ENCODE measurements around the gene NAP1L4.

NAP1L4 gene

GRCh38 chr11:2904153-2905052 is 87.7 kb downstream of the NAP1L4 start:
- DNase-seq (ENCODE audit: low read depth), result no peak

DNA sequence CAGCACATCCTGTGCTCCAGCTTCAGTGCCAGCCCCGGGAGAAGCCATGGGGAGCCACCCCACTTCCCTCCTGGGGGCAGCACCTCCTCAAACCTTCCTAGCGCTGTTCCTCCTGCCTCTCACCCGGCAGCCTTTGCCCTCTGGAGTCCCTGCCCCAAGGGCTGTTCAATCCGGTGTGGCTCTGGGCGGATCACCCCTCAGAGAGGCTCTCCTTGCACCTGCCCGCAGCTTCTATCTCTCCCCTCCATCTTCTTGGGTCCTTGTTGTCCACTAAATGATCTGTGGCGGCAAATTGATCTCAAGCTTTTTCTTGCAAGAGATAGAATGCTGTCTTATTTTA is 88.5 kb downstream of the NAP1L4 start:
- DNase-seq (ENCODE audit: low read depth), result no peak

- DNase-seq (ENCODE audit: low read depth), result no peak
Measured at GRCh38 chr11:2902784-2903671, 89.1 kb downstream of the NAP1L4 start.

DNA sequence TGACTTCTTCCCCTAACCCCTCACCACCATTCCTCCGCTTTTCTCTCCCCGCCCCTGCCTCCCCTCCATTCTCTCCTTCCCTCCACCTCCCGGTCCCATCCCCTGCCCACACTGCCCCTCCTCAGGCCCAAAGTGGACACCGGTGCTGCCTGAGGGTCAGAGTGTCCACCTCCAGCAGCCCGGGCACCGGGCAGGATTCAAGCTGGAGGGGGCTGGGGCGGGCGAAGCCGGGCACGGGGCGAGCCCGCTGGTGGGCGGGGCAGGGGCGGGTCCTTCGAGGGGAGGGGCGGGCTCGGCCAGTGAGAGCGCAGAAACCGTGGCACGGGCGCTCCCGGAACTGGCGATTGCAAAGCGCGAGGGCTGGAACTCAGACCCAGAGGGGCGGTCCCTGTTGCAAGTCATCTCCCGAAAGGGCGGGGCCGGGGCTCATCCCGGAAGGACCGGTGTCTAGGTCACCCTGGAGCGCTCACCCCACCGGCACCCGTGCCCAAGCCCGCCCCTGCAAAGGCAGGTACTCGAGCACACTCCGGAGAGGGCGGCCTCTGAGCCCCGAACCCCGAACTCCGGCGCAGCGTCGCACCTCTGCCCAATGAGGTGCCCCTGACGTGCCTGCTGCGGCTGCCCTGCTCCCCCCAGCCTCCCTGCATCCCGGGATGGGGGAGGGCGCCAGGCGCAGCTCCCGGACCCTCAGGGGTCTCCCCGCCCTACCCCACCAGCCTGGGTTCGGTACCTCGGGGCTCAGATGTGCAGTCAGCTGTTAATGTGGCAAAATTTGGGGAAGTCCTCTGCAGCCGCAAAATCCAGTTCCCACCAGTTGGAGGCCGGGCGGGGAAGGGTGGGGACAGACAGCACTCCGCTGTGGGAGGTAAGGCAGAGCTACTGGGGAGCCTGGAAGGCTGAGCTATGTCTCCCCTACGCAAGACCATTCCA is 90.0 kb downstream of the NAP1L4 start:
- peak; percentile 81 for DNase-seq (ENCODE audit: low read depth)

DNA sequence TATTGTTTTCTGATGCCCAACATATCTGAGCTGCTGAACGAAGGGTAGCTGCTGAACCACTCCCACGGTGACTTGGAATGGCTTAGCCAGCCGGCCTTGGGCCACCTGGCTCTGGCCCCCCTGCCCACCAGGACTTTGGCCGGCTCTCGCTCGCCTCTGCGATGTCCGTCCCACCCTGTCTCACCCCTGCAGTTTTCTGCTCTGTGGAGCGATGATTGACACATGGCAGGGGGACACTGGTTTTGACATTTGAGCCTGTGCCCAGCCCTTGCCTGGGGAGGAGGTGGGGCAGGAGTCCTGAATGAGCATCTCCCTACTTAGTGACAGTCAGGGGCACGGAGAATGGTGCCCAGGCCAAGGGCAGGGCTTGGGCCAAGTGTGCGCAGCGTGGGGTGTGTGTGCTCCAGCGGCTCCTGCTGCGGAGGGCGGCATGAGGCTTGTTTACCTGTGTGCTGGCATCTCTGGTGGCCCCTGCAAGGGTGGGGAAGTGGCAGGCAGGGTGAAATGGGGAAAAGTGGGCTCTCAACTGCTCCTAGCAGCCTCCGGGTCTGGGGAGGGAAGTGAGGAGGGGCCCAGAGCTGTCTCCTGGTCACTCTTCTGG is 90.8 kb downstream of the NAP1L4 start:
- DNase-seq (ENCODE audit: low read depth), result no peak

DNA sequence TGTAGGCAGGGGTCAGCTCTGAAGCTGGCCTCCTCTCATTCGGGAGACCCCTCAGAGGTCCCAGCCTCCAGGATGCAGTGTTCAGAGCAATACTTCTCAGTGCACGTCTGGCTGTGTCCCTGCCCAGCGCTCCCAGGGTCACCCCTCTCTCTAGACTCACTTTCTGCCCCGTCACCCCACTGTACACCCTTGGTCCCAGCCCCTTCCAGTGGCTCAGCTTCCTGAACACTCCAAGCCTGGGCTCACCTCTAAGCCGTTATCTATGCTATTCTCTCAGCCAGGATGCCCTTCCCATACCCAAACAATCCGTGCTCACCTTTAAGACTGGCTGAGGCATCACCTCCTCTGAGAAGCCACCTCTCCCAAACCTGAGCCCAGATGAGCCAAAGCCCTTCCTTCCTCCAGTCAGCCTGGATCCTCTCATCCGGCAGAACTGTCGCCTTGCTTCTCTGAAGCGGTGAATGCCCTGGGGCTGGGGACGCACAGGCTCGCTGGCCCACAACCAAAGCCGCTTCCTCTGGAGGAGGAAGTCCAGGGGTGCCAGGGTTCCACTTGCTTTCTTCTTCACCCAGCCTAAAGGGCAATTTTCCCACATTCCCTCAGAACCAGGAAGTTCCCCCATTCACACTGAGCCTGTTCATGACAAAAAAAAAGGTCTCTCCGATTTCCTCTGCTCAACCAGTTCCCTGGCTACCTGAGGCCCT is 92.9 kb downstream of the NAP1L4 start:
- no peak for DNase-seq (ENCODE audit: low read depth)

- DNase-seq (ENCODE audit: low read depth), result peak; percentile 38
Measured at GRCh38 chr11:2898366-2899079, 93.6 kb downstream of the NAP1L4 start.

DNA sequence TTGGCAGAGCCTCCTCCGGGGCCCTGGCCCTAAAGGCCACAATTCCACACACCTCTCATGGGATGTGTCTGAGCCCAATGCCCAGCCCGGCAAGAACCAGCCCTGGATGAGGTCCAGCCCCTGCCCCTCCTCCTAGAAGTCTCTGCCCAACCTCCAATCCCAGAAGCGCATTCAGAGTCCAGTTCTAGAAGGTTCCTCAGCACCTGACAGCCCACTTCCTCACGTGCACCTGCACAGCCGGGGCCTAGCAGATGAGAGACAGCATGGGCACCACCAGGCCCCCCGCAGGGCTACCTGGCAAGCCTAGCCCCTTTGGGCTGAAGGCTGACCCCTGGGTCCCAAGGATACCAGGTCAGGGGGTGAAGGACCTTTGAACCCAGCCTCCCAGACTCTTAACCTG is 95.1 kb downstream of the NAP1L4 start:
- no peak for DNase-seq (ENCODE audit: low read depth)

- no peak for DNase-seq (ENCODE audit: low read depth)
Measured at GRCh38 chr11:2896047-2896446, 96.1 kb downstream of the NAP1L4 start.

All from activated gamma-delta T cell treated with anti-CD3 and anti-CD28 coated beads, Interleukin-2, amount 50 U/mL, for 16 hours (primary cell).